HFFc6 (cell line): ENCODE results near the gene MCFD2. TPM values are rescaled to one million over a fixed set of nuclear protein-coding genes. Genes with fewer than 3 reads are reported as not detected.
"Not testable (repeated sequence)": the region's sequence is repeated elsewhere in the genome, so short reads cannot be mapped to it uniquely, and the experiment has no call there.

ENCODE experiments used
- DNase-seq: peaks from one replicate; pipeline ENCODE4 v3.0.0-alpha.2; 2018
- H3K27ac Mint-ChIP-seq: 2 replicates; pipeline ENCODE4 v1.8.0; 2020; ENCODE audit warnings: mild to moderate bottlenecking, mixed read lengths
- H3K27me3 Mint-ChIP-seq: 2 replicates; pipeline ENCODE4 v1.8.0; 2021; ENCODE audit warnings: mild to moderate bottlenecking, moderate library complexity, mixed read lengths; ENCODE audit not compliant: insufficient read depth
- H3K36me3 Mint-ChIP-seq: 2 replicates; pipeline ENCODE4 v1.8.0; 2021; ENCODE audit warnings: low read depth, mixed read lengths
- H3K4me1 Mint-ChIP-seq: 2 replicates; pipeline ENCODE4 v1.8.0; 2020; ENCODE audit warnings: low read depth, mixed read lengths
- H3K4me3 Mint-ChIP-seq: 2 replicates; pipeline ENCODE4 v1.8.0; 2020; ENCODE audit warnings: mild to moderate bottlenecking, moderate library complexity, mixed read lengths
- H3K9me3 Mint-ChIP-seq: 2 replicates; pipeline ENCODE4 v1.8.0; 2020; ENCODE audit warnings: mild to moderate bottlenecking, mixed read lengths
- CTCF ChIP-seq: fragments of 200-600 bp; sonication (generic); IDR thresholded peaks from 2 replicates; pipeline ENCODE4 v1.5.0; 2021; ENCODE audit warnings: antibody characterized with exemption, mild to moderate bottlenecking
- total RNA-seq, 6 experiments: library from RNA; stranded (reverse); fragmentation: NEBNext Ultra II Directional; extraction: Animal tissue kit (Norgen Biotek cat#: 25700); gene quantifications; 2 replicates in 1 of 6; 3 replicates in 5 of 6; pipeline ENCODE4 v1.2.3, GENCODE V29; 2021

The MCFD2 gene
- total RNA-seq, 6 experiments from 2014 or later: 379 to 441 (median 410) TPM

GRCh38 chr2:46878240-46878877 lies 37.2 kb downstream of the MCFD2 start:
- H3K36me3 Mint-ChIP-seq: no peaks in the 10 kb centered on the region
- peaks cover 1% of the 10 kb centered on the region; the same call in 1 of the 2 replicates for H3K27me3 Mint-ChIP-seq
- H3K27ac Mint-ChIP-seq: no peak overlapping the region
- H3K4me1 Mint-ChIP-seq: peaks cover 29% of the 10 kb centered on the region
- TF ChIP-seq CTCF: no peak
- no peaks in the 10 kb centered on the region for H3K9me3 Mint-ChIP-seq
- no peak overlapping the region for H3K4me3 Mint-ChIP-seq
- no peak for DNase-seq

- H3K4me3 Mint-ChIP-seq: no peak overlapping the region
- TF ChIP-seq CTCF: no peak
- H3K4me1 Mint-ChIP-seq: peaks cover 36% of the 10 kb centered on the region
Observed at GRCh38 chr2:46877619-46878113, 37.9 kb downstream of the MCFD2 start.

GRCh38 chr2:46876741-46877384 lies 38.7 kb downstream of the MCFD2 start:
- no peak overlapping the region for H3K4me3 Mint-ChIP-seq
- 0 out of 2 replicates have a peak, but pooled peaks cover 4% of the 10 kb centered on the region for H3K9me3 Mint-ChIP-seq

More at GRCh38 chr2:46877619-46878113, 37.9 kb downstream of the MCFD2 start:
- DNase-seq: no peak
- H3K27me3 Mint-ChIP-seq: peaks cover 3% of the 10 kb centered on the region
- H3K9me3 Mint-ChIP-seq: 0 out of 2 replicates have a peak, but pooled peaks cover 2% of the 10 kb centered on the region
- no peak overlapping the region for H3K27ac Mint-ChIP-seq
- H3K36me3 Mint-ChIP-seq: peaks cover 7% of the 10 kb centered on the region

GRCh38 chr2:46875962-46876689 lies 39.5 kb downstream of the MCFD2 start:
- H3K36me3 Mint-ChIP-seq: peaks cover 15% of the 10 kb centered on the region
- H3K27ac Mint-ChIP-seq: peak overlapping the region; percentile 94
- not testable (repeated sequence) for H3K27me3 Mint-ChIP-seq, H3K4me3 Mint-ChIP-seq, DNase-seq, H3K9me3 Mint-ChIP-seq
- peaks cover 50% of the 10 kb centered on the region for H3K4me1 Mint-ChIP-seq

More at GRCh38 chr2:46876741-46877384, 38.7 kb downstream of the MCFD2 start:
- peak; percentile 76 for DNase-seq
- Mint-ChIP-seq H3K36me3 (peaks cover 12% of the 10 kb centered on the region), H3K4me1 (peaks cover 44% of the 10 kb centered on the region), H3K27ac (no peak overlapping the region), H3K27me3 (peaks cover 3% of the 10 kb centered on the region)
- peak; percentile 80 for TF ChIP-seq CTCF

GRCh38 chr2:46875226-46875899 lies 40.2 kb downstream of the MCFD2 start:
- DNase-seq: no peak
- Mint-ChIP-seq H3K9me3 (0 out of 2 replicates have a peak, but pooled peaks cover 4% of the 10 kb centered on the region), H3K36me3 (peaks cover 15% of the 10 kb centered on the region), H3K4me3 (no peak overlapping the region), H3K27me3 (peaks cover 3% of the 10 kb centered on the region), H3K4me1 (peaks cover 57% of the 10 kb centered on the region), H3K27ac (peak overlapping the region; percentile 94)
- no peak for TF ChIP-seq CTCF
